Adrenal gland (tissue), 12 donors: ENCODE data around the gene OXSM. TPM values are rescaled to one million over a fixed set of nuclear protein-coding genes. Genes with fewer than 3 reads are reported as not detected.
A peak's percentile ranks its signal among the peaks of the same experiment; 100 is the strongest.

Source experiments
- DNase-seq, 7 donors: peaks; one replicate each; pipeline ENCODE4 v3.0.0-alpha.2; 2019 to 2020
- H3K27ac ChIP-seq, 5 donors: fragments of 200-600 bp; sonication (generic) in 4 of 5; 1 replicate in 3 of 5; 2 replicates in 2 of 5; pipeline versions ENCODE4 v1.5.1 to v1.8.0; 2016 to 2020; ENCODE audit warnings: mild to moderate bottlenecking in 1 of 5
- H3K27me3 ChIP-seq: fragments of 200-600 bp; 2 replicates; pipeline ENCODE4 v1.8.0; 2021
- H3K36me3 ChIP-seq, 2 donors: fragments of 200-600 bp; replicated peaks in 1 of 2; 1 replicate in 1 of 2; 2 replicates in 1 of 2; pipeline versions ENCODE4 v1.5.1 to v1.8.0; 2018 to 2022
- H3K4me1 ChIP-seq, 2 donors: fragments of 200-600 bp; replicated peaks in 1 of 2; 1 replicate in 1 of 2; 2 replicates in 1 of 2; pipeline versions ENCODE4 v1.5.1 to v1.8.0; 2018 to 2021
- H3K4me3 ChIP-seq, 4 donors: fragments of 200-600 bp; sonication (generic) in 3 of 4; one replicate each; pipeline ENCODE4 v1.5.1; 2016 to 2018
- H3K9me3 ChIP-seq, 3 donors: fragments of 200-600 bp; sonication (generic) in 1 of 3; replicated peaks in 1 of 3; 1 replicate in 2 of 3; 2 replicates in 1 of 3; pipeline versions ENCODE4 v1.5.1 to v1.8.0; 2016 to 2021
- CTCF ChIP-seq, 6 experiments: fragments of 450-650 bp in 4 of 6; fragments of 200-600 bp in 2 of 6; sonication (generic) in 1 of 6; IDR thresholded peaks; 1 replicate in 5 of 6; 2 replicates in 1 of 6; pipeline versions ENCODE4 v1.5.1 to v1.8.0; 2016 to 2021; ENCODE audit warnings: antibody characterized with exemption in 6 of 6, mild to moderate bottlenecking in 2 of 6, moderate library complexity in 1 of 6
- POLR2A ChIP-seq, 2 donors: fragments of 450-650 bp; IDR thresholded peaks; one replicate each; pipeline ENCODE4 v1.6.1; 2017; ENCODE audit warnings: antibody characterized with exemption in 2 of 2, mild to moderate bottlenecking in 2 of 2, moderate library complexity in 1 of 2
- WGBS, 4 donors: extraction: QIAGEN DNeasy Blood & Tissue Kit in 2 of 4; methylation state at CpG; one replicate each; pipeline versions ENCODE4 v1.1.5 to v1.1.7; 2013 to 2017; 5-methylcytosine and 5-hydroxymethylcytosine counted together
- intact Hi-C, 2 donors: fragments of 100-400 bp; cut with DNase I; formaldehyde crosslinking; loops; one replicate each; pipeline versions ENCODE4 v1.14.1 to v1.15.0; 2022 to 2023
- polyA plus RNA-seq, 3 donors: library from polyadenylated mRNA; stranded (reverse); fragments of 200-250 nt in 2 of 3; fragments of 350-450 nt in 1 of 3; fragmentation: Illumina TruSeq in 1 of 3; extraction: RNeasy Lipid Tissue Mini Kit (QIAGEN cat#74804) in 1 of 3; gene quantifications; one replicate each; pipeline ENCODE4 v1.2.3, GENCODE V29; 2013 to 2014
- total RNA-seq, 9 donors: library from RNA; depleted of rRNA in 4 of 9; stranded (reverse); fragments of >200 nt in 4 of 9; fragments of 120-200 nt in 1 of 9; fragmentation: NEBNext Ultra II Directional in 1 of 9; extraction: Animal tissue kit (Norgen Biotek cat#: 25700) in 1 of 9; gene quantifications; one replicate each; pipeline versions ENCODE4 v1.1.0 to v1.2.4, GENCODE V29; 2013 to 2023
- donor health status: healthy with polysubstance abuse.
- donor health status: Bipolar disorder and iron deficiency.
- donor health status: DM: yes; HTN: yes; CAD: no.
- donor health status: DM: no; HTN: no; CAD: no.
- donor health status: DM: no; HTN: no; CAD: no.
- donor health status: DM: yes; HTN: yes; CAD: no.

The OXSM gene
- total and polyA plus RNA-seq, 12 donors, result 10.2 to 40.9 (median 17.7) TPM

GRCh38 chr3:25820366-25820765, 30.5 kb downstream of the OXSM start:
- peak in 6 of 7 donors; percentile 17 to 55 (median 44) for DNase-seq
- no peaks in the 10 kb centered on the region for H3K27me3 ChIP-seq
- no peaks in the 10 kb centered on the region for H3K4me1 ChIP-seq
- intact Hi-C loops, result no loop called here
- TF ChIP-seq CTCF (IDR thresholded peaks at IDR 0.05) (no peak), POLR2A (IDR thresholded peaks at IDR 0.05) (no peak)
- H3K36me3 ChIP-seq, result no peaks in the 10 kb centered on the region
- H3K4me3 ChIP-seq, result no peak overlapping the region
- H3K9me3 ChIP-seq, result no peaks in the 10 kb centered on the region
- H3K27ac ChIP-seq, result no peak overlapping the region

GRCh38 chr3:25820816-25821486, 31.1 kb downstream of the OXSM start:
- no peak overlapping the region for H3K27ac ChIP-seq
- H3K27me3 ChIP-seq, result no peaks in the 10 kb centered on the region
- no peak overlapping the region for H3K4me3 ChIP-seq
- intact Hi-C loops, result no loop called here
- TF ChIP-seq CTCF (IDR thresholded peaks at IDR 0.05) (no peak), POLR2A (IDR thresholded peaks at IDR 0.05) (no peak)
- no peaks in the 10 kb centered on the region for H3K36me3 ChIP-seq
- WGBS, 4 donors, result 71 to 74% (median 72%) methylated on average over 4 of the region's 4 CpGs
- no peaks in the 10 kb centered on the region for H3K4me1 ChIP-seq
- DNase-seq, result no peak
- no peaks in the 10 kb centered on the region for H3K9me3 ChIP-seq

GRCh38 chr3:25821746-25822573, 32.1 kb downstream of the OXSM start:
- Histone ChIP-seq H3K27me3 (no peaks in the 10 kb centered on the region), H3K4me1 (no peaks in the 10 kb centered on the region), H3K9me3 (no peaks in the 10 kb centered on the region), H3K27ac (no peak overlapping the region), H3K36me3 (no peaks in the 10 kb centered on the region), H3K4me3 (no peak overlapping the region)
- DNase-seq, result no peak
- no peak for TF ChIP-seq CTCF (IDR thresholded peaks at IDR 0.05)
- TF ChIP-seq POLR2A (IDR thresholded peaks at IDR 0.05), result no peak
- intact Hi-C loops, result no loop called here
- 64 to 67% (median 65%) methylated on average over 4 of the region's 4 CpGs for WGBS, 4 donors

- DNase-seq, result no peak
- no peak overlapping the region for H3K27ac ChIP-seq
- intact Hi-C loops, result no loop called here
- H3K36me3 ChIP-seq, result no peaks in the 10 kb centered on the region
- TF ChIP-seq CTCF (IDR thresholded peaks at IDR 0.05) (no peak), POLR2A (IDR thresholded peaks at IDR 0.05) (no peak)
- H3K4me3 ChIP-seq, result no peak overlapping the region
- H3K4me1 ChIP-seq, result no peaks in the 10 kb centered on the region
- no peaks in the 10 kb centered on the region for H3K9me3 ChIP-seq
- H3K27me3 ChIP-seq, result no peaks in the 10 kb centered on the region
- WGBS, 4 donors, result 83 to 89% (median 86%) methylated on average over 3 of the region's 3 CpGs
Measured at GRCh38 chr3:25823314-25823713, 33.4 kb downstream of the OXSM start.
